ENCODE measurements around the gene VPS51.

VPS51 gene

DNA sequence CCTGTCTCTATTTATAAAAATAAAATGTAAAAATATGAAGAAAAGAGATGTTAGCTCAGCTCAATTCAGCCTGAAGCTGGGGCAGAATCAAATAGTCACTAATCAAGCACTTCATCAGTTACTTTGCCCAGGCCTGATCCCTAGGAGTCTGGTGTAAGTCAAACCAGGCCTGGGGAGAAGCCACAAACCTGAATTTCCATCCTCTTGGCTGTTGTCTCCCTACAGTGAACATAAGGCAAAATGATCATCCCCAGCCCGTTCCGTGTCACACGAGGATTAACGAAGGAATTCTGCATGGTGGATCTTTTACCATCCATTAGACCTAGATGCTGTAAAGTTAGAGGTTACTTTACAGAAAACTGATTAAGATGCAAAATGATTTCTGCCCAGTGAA lies 31.2 kb upstream of the VPS51 start:
- TF ChIP-seq YY1 (IDR thresholded peaks at IDR 0.05; ENCODE audit: insufficient read depth, insufficient read length) (no peak), ZNF274 (IDR thresholded peaks at IDR 0.05; ENCODE audit: low read depth, low read length) (no peak), SUZ12 (IDR thresholded peaks at IDR 0.05; ENCODE audit: extremely low read depth, insufficient read depth, insufficient read length) (no peak)
- no peak overlapping the region for H3K4me3 ChIP-seq (ENCODE audit: insufficient read length, low read depth)
- H3K9ac ChIP-seq (ENCODE audit: insufficient read length, low read depth): no peak overlapping the region
- no peaks in the 10 kb centered on the region for H3K9me3 ChIP-seq (ENCODE audit: insufficient read depth, low read length)
- no peaks in the 10 kb centered on the region for H3K27me3 ChIP-seq (ENCODE audit: insufficient read depth, insufficient read length)
- H3K36me3 ChIP-seq (ENCODE audit: insufficient read depth, insufficient read length, low read length): no peaks in the 10 kb centered on the region
- H3K4me1 ChIP-seq (ENCODE audit: insufficient read depth, insufficient read length): peaks cover 17% of the 10 kb centered on the region
- no peak for DNase-seq (ENCODE audit: low read depth, low spot score)

DNA sequence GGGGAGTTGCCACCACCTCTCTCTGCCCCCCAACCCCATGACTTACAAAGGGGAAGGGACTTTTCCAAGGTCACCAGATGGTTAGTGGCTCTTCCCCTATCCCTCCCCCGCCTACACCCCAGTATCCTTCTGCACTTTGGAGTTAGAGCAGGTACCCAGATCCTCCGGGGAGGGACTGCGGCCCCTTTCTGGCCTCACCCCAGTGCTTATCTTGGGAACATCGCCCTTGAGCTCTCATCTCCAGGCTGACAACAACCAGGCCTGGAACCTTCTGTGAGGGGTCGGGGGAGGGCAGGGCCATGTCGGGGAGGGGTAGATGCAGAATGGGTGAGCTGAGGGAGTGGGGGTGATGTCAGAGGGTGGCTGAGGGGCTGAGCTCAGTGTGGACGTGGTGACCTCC lies 30.2 kb upstream of the VPS51 start:
- Histone ChIP-seq H3K4me3 (ENCODE audit: insufficient read length, low read depth) (no peak overlapping the region), H3K36me3 (ENCODE audit: insufficient read depth, insufficient read length, low read length) (no peaks in the 10 kb centered on the region), H3K4me1 (ENCODE audit: insufficient read depth, insufficient read length) (peaks cover 17% of the 10 kb centered on the region), H3K9me3 (ENCODE audit: insufficient read depth, low read length) (no peaks in the 10 kb centered on the region), H3K9ac (ENCODE audit: insufficient read length, low read depth) (no peak overlapping the region), H3K27me3 (ENCODE audit: insufficient read depth, insufficient read length) (no peaks in the 10 kb centered on the region)
- DNase-seq (ENCODE audit: low read depth, low spot score): no peak
- TF ChIP-seq SUZ12 (IDR thresholded peaks at IDR 0.05; ENCODE audit: extremely low read depth, insufficient read depth, insufficient read length) (no peak), ZNF274 (IDR thresholded peaks at IDR 0.05; ENCODE audit: low read depth, low read length) (no peak), YY1 (IDR thresholded peaks at IDR 0.05; ENCODE audit: insufficient read depth, insufficient read length) (no peak)

DNA sequence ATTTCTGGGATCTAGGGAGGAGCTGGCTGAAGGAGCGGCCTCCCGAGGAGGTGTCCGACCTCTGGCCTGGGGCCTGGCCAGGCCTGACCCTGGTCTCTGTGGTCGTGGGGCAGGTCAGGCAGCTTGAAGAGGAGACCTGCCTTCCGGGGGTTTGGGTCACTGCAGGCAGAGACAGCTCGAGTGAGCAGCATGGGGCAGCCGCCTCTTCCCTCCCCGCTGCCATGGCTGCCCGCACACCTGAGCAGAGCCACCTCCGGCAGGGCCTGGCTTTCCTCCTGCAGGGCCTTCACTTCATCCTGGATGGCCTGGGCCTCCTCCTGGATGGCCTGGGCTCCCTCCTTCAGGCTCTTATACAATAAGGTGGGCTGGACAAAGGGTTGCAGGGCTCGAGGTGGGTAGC lies 29.7 kb upstream of the VPS51 start:
- Histone ChIP-seq H3K9me3 (ENCODE audit: insufficient read depth, low read length) (no peaks in the 10 kb centered on the region), H3K9ac (ENCODE audit: insufficient read length, low read depth) (peak overlapping the region; percentile 34), H3K27me3 (ENCODE audit: insufficient read depth, insufficient read length) (no peaks in the 10 kb centered on the region), H3K4me3 (ENCODE audit: insufficient read length, low read depth) (no peak overlapping the region), H3K36me3 (ENCODE audit: insufficient read depth, insufficient read length, low read length) (no peaks in the 10 kb centered on the region), H3K4me1 (ENCODE audit: insufficient read depth, insufficient read length) (peaks cover 17% of the 10 kb centered on the region)
- DNase-seq (ENCODE audit: low read depth, low spot score): no peak
- TF ChIP-seq SUZ12 (IDR thresholded peaks at IDR 0.05; ENCODE audit: extremely low read depth, insufficient read depth, insufficient read length) (no peak), YY1 (IDR thresholded peaks at IDR 0.05; ENCODE audit: insufficient read depth, insufficient read length) (no peak), ZNF274 (IDR thresholded peaks at IDR 0.05; ENCODE audit: low read depth, low read length) (no peak)

DNA sequence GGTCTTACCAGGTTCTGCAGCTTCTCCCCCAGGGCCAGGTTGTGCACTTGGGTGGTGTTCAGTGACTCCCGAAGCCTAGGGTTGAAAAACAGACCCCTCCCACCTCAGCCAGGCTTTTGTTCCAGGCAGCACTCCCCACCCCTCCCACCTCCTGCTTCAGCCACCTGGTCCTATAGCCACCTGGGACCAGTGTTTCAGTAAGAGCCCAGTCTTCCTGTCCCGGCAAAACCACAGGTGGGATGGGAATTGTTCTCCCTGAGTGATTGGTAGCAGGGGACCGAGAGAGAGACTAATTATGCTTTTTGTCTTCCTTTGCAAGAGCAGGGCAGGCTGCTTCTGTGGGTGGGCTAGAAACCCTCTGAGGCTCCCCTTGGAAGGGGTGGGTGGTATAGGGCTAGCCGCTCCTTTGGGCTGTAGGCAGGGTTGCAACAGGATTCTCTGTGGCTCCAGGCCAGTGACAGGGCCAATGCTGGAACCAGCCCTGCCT lies 29.2 kb upstream of the VPS51 start:
- peaks cover 17% of the 10 kb centered on the region for H3K4me1 ChIP-seq (ENCODE audit: insufficient read depth, insufficient read length)
- peak overlapping the region; percentile 34 for H3K9ac ChIP-seq (ENCODE audit: insufficient read length, low read depth)
- TF ChIP-seq YY1 (IDR thresholded peaks at IDR 0.05; ENCODE audit: insufficient read depth, insufficient read length) (no peak), ZNF274 (IDR thresholded peaks at IDR 0.05; ENCODE audit: low read depth, low read length) (no peak), SUZ12 (IDR thresholded peaks at IDR 0.05; ENCODE audit: extremely low read depth, insufficient read depth, insufficient read length) (no peak)
- H3K27me3 ChIP-seq (ENCODE audit: insufficient read depth, insufficient read length): no peaks in the 10 kb centered on the region
- no peaks in the 10 kb centered on the region for H3K9me3 ChIP-seq (ENCODE audit: insufficient read depth, low read length)
- no peak for DNase-seq (ENCODE audit: low read depth, low spot score)
- H3K4me3 ChIP-seq (ENCODE audit: insufficient read length, low read depth): no peak overlapping the region
- no peaks in the 10 kb centered on the region for H3K36me3 ChIP-seq (ENCODE audit: insufficient read depth, insufficient read length, low read length)

DNA sequence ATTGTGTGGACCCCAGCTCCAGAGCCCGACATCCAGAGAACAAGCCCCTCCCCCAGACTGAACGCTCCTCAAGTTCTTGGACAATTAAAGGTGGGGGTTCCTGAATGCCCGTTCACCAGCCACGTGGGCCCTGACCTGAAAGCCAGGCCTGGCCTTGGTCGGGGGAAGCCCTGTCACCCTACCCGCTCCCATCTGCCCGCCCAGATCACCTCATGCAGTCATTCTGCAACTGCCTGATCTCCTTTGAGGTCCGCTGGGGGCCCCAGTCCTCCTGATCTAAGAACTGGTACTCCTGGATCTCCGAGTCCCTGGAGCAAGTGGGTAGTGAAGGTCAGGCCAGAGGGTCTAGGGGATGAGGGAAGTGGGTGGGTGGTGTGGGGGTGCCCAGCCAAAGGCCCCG lies 28.6 kb upstream of the VPS51 start:
- Histone ChIP-seq H3K27me3 (ENCODE audit: insufficient read depth, insufficient read length) (no peaks in the 10 kb centered on the region), H3K9me3 (ENCODE audit: insufficient read depth, low read length) (no peaks in the 10 kb centered on the region), H3K4me1 (ENCODE audit: insufficient read depth, insufficient read length) (peaks cover 17% of the 10 kb centered on the region), H3K4me3 (ENCODE audit: insufficient read length, low read depth) (no peak overlapping the region), H3K9ac (ENCODE audit: insufficient read length, low read depth) (no peak overlapping the region), H3K36me3 (ENCODE audit: insufficient read depth, insufficient read length, low read length) (no peaks in the 10 kb centered on the region)
- DNase-seq (ENCODE audit: low read depth, low spot score): no peak
- TF ChIP-seq YY1 (IDR thresholded peaks at IDR 0.05; ENCODE audit: insufficient read depth, insufficient read length) (no peak), ZNF274 (IDR thresholded peaks at IDR 0.05; ENCODE audit: low read depth, low read length) (no peak), SUZ12 (IDR thresholded peaks at IDR 0.05; ENCODE audit: extremely low read depth, insufficient read depth, insufficient read length) (no peak)

DNA sequence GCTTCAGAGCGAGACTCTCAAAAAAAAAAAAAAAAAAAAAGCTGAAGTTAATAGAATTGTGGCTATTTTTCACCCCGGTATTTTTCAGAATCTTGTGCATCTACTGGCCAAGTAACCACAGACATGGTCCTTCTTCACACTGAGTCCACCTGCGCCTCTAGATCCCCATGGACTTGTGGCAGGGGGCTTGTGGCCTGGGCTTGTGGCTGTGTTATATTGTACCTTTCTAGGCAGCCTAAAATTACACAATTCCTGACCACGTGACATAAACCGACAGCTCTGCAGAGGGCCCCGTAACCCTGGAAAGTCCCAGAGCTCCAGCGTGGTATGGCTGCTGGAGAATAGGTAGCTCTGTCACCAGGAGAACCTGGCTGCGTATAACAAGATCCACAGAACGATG lies 26.8 kb upstream of the VPS51 start:
- no peaks in the 10 kb centered on the region for H3K9me3 ChIP-seq (ENCODE audit: insufficient read depth, low read length)
- H3K9ac ChIP-seq (ENCODE audit: insufficient read length, low read depth): no peak overlapping the region
- TF ChIP-seq ZNF274 (IDR thresholded peaks at IDR 0.05; ENCODE audit: low read depth, low read length): no peak
- no peak for TF ChIP-seq SUZ12 (IDR thresholded peaks at IDR 0.05; ENCODE audit: extremely low read depth, insufficient read depth, insufficient read length)
- no peak for TF ChIP-seq YY1 (IDR thresholded peaks at IDR 0.05; ENCODE audit: insufficient read depth, insufficient read length)
- no peak for DNase-seq (ENCODE audit: low read depth, low spot score)
- H3K27me3 ChIP-seq (ENCODE audit: insufficient read depth, insufficient read length): no peaks in the 10 kb centered on the region
- H3K4me3 ChIP-seq (ENCODE audit: insufficient read length, low read depth): no peak overlapping the region
- H3K36me3 ChIP-seq (ENCODE audit: insufficient read depth, insufficient read length, low read length): no peaks in the 10 kb centered on the region
- peaks cover 13% of the 10 kb centered on the region for H3K4me1 ChIP-seq (ENCODE audit: insufficient read depth, insufficient read length)

DNA sequence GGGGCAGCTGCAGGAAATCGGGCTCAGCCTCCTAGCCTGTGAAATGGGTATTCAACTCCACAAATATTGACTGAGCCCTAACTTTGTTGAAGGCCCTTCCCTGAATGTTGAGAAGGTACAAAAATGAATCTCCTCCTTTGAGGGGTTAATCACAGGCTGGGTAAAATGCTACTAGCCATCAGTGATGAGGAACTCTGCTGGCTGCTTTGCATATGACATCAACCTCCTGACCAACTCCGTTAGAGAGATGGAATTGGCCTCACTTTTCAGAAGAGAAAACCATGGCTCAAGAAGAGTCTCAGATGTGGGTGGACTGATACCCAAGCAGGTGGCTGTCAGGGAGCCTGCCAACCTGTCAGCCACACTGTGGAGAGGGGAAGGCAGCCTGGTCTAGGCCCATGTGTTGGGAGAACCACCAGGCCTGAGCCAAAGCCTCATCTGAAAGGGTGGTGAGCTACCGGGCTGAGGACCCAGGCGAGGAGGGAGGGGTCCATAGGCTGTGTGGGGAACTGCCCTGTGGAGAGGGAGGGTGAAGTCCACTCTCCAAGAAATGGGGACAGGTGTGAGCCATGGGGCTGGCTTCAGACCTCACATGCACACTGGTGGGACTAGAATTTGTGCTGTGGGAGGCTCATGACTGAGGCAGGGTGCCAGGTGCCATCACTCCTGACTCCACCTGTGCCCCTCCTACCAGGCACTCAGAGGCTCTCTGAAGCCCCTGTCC lies 23.9 kb upstream of the VPS51 start:
- TF ChIP-seq SUZ12 (IDR thresholded peaks at IDR 0.05; ENCODE audit: extremely low read depth, insufficient read depth, insufficient read length): no peak
- no peak for TF ChIP-seq YY1 (IDR thresholded peaks at IDR 0.05; ENCODE audit: insufficient read depth, insufficient read length)
- no peak for TF ChIP-seq ZNF274 (IDR thresholded peaks at IDR 0.05; ENCODE audit: low read depth, low read length)
- no peak overlapping the region for H3K4me3 ChIP-seq (ENCODE audit: insufficient read length, low read depth)
- no peaks in the 10 kb centered on the region for H3K27me3 ChIP-seq (ENCODE audit: insufficient read depth, insufficient read length)
- H3K36me3 ChIP-seq (ENCODE audit: insufficient read depth, insufficient read length, low read length): peaks cover 15% of the 10 kb centered on the region
- peaks cover 5% of the 10 kb centered on the region for H3K4me1 ChIP-seq (ENCODE audit: insufficient read depth, insufficient read length)
- DNase-seq (ENCODE audit: low read depth, low spot score): no peak
- H3K9ac ChIP-seq (ENCODE audit: insufficient read length, low read depth): no peak overlapping the region
- no peaks in the 10 kb centered on the region for H3K9me3 ChIP-seq (ENCODE audit: insufficient read depth, low read length)

Measured in NT2/D1 (cell line).